Osteoblast (primary cell): ENCODE measurements around the gene SLC36A1. TPM values are rescaled to one million over a fixed set of nuclear protein-coding genes. Genes with fewer than 3 reads are reported as not detected.

Experiments
- DNase-seq: peaks from one replicate; pipeline ENCODE4 v3.0.0; 2011; ENCODE audit warnings: low spot score, mixed read lengths; ENCODE audit not compliant: insufficient read length; ENCODE audit errors: missing footprints
- H2AFZ ChIP-seq: 2 replicates; pipeline ENCODE4 v1.6.0; 2011; ENCODE audit warnings: mild to moderate bottlenecking, low read length
- H3K27ac ChIP-seq: 2 replicates; pipeline ENCODE4 v1.5.1; 2011; ENCODE audit warnings: mild to moderate bottlenecking, low read depth, low read length, moderate library complexity
- H3K27me3 ChIP-seq: 2 replicates; pipeline ENCODE4 v1.6.0; 2012; ENCODE audit warnings: mild to moderate bottlenecking, control low read depth, inconsistent platforms, low read length, moderate library complexity; ENCODE audit not compliant: insufficient read depth
- H3K36me3 ChIP-seq: 2 replicates; pipeline ENCODE4 v1.5.1; 2011; ENCODE audit warnings: mild to moderate bottlenecking, low read length, control low read depth, moderate library complexity; ENCODE audit not compliant: insufficient read depth
- H3K4me1 ChIP-seq: 2 replicates; pipeline ENCODE4 v1.5.1; 2011; ENCODE audit warnings: mild to moderate bottlenecking, low read length, control low read depth, moderate library complexity; ENCODE audit not compliant: insufficient read depth
- H3K4me2 ChIP-seq: 2 replicates; pipeline ENCODE4 v1.6.0; 2011; ENCODE audit warnings: mild to moderate bottlenecking, low read length; ENCODE audit not compliant: insufficient read depth
- H3K4me3 ChIP-seq: fragments of 200-600 bp; sonication (generic); 3 replicates; pipeline ENCODE4 v1.5.1; 2012; ENCODE audit warnings: mild to moderate bottlenecking, low read length, inconsistent platforms; ENCODE audit not compliant: insufficient read depth
- H3K79me2 ChIP-seq: 2 replicates; pipeline ENCODE4 v1.6.0; 2012; ENCODE audit warnings: mild to moderate bottlenecking, low read length, control low read depth, inconsistent platforms; ENCODE audit not compliant: insufficient read depth
- H3K9me3 ChIP-seq: 2 replicates; pipeline ENCODE4 v1.5.1; 2011; ENCODE audit warnings: low read depth, low read length, control low read depth
- H4K20me1 ChIP-seq: 2 replicates; pipeline ENCODE4 v1.6.0; 2012; ENCODE audit warnings: mild to moderate bottlenecking, low read length, control low read depth; ENCODE audit not compliant: insufficient read depth
- CTCF ChIP-seq: IDR thresholded peaks from 2 replicates; pipeline ENCODE4 v1.5.1; 2011; ENCODE audit warnings: mild to moderate bottlenecking, low read depth, low read length, moderate library complexity; ENCODE audit errors: extremely low read depth
- total RNA-seq: library from RNA; depleted of rRNA; stranded (reverse); fragments of >200 nt; gene quantifications from 2 replicates; pipeline ENCODE4 v1.2.3, GENCODE V29; 2012

Gene SLC36A1
- total RNA-seq, 1 donor: 19.5 TPM

GRCh38 chr5:151408591-151409230 is 38.7 kb upstream of the SLC36A1 start:
- Histone ChIP-seq H3K4me1 (no peaks in the 10 kb centered on the region), H3K36me3 (no peaks in the 10 kb centered on the region), H3K27me3 (no peaks in the 10 kb centered on the region), H3K4me3 (no peak overlapping the region), H3K27ac (no peak overlapping the region), H3K79me2 (no peaks in the 10 kb centered on the region), H3K4me2 (no peak overlapping the region), H3K9me3 (no peaks in the 10 kb centered on the region), H2AFZ (no peak overlapping the region), H4K20me1 (no peaks in the 10 kb centered on the region)
- TF ChIP-seq CTCF: no peak
- no peak for DNase-seq

- no peak overlapping the region for H3K27ac ChIP-seq
- no peak for TF ChIP-seq CTCF
- no peaks in the 10 kb centered on the region for H3K36me3 ChIP-seq
- no peaks in the 10 kb centered on the region for H3K9me3 ChIP-seq
- no peak overlapping the region for H3K4me3 ChIP-seq
- no peak for DNase-seq
- H2AFZ ChIP-seq: no peak overlapping the region
- no peaks in the 10 kb centered on the region for H3K4me1 ChIP-seq
- no peaks in the 10 kb centered on the region for H3K27me3 ChIP-seq
- H4K20me1 ChIP-seq: no peaks in the 10 kb centered on the region
- no peaks in the 10 kb centered on the region for H3K79me2 ChIP-seq
- H3K4me2 ChIP-seq: no peak overlapping the region
Measured at GRCh38 chr5:151413800-151414199, 33.6 kb upstream of the SLC36A1 start.

GRCh38 chr5:151414536-151414935 is 32.9 kb upstream of the SLC36A1 start:
- Histone ChIP-seq H3K4me2 (no peak overlapping the region), H3K27me3 (no peaks in the 10 kb centered on the region), H3K9me3 (no peaks in the 10 kb centered on the region), H3K36me3 (no peaks in the 10 kb centered on the region), H2AFZ (no peak overlapping the region), H4K20me1 (no peaks in the 10 kb centered on the region), H3K4me1 (no peaks in the 10 kb centered on the region), H3K4me3 (no peak overlapping the region), H3K27ac (no peak overlapping the region), H3K79me2 (no peaks in the 10 kb centered on the region)
- TF ChIP-seq CTCF: no peak
- DNase-seq: no peak

- Histone ChIP-seq H3K9me3 (no peaks in the 10 kb centered on the region), H3K4me3 (no peak overlapping the region), H3K27me3 (no peaks in the 10 kb centered on the region), H4K20me1 (no peaks in the 10 kb centered on the region), H3K79me2 (no peaks in the 10 kb centered on the region), H3K27ac (no peak overlapping the region), H3K36me3 (no peaks in the 10 kb centered on the region), H2AFZ (no peak overlapping the region), H3K4me1 (no peaks in the 10 kb centered on the region), H3K4me2 (no peak overlapping the region)
- no peak for TF ChIP-seq CTCF
- no peak for DNase-seq
Measured at GRCh38 chr5:151417712-151418111, 29.7 kb upstream of the SLC36A1 start.
